Mucosa of descending colon (tissue), 3 donors: ENCODE results near the gene FAM89A. TPM values are rescaled to one million over a fixed set of nuclear protein-coding genes. Genes with fewer than 3 reads are reported as not detected.

ENCODE experiments used
- ATAC-seq: fragments of 200-7000 bp; cut with Tn5 transposase; one replicate; pipeline ENCODE4 v1.9.1; 2020; ENCODE audit warnings: mild to moderate bottlenecking, moderate library complexity
- DNase-seq, 3 donors: peaks; one replicate each; pipeline ENCODE4 v3.0.0-alpha.2; 2020
- H3K36me3 ChIP-seq: fragments of 200-600 bp; one replicate; pipeline ENCODE4 v1.8.0; 2021; ENCODE audit warnings: low read depth, mild to moderate bottlenecking
- H3K4me1 ChIP-seq: fragments of 200-600 bp; one replicate; pipeline ENCODE4 v1.8.0; 2021; ENCODE audit warnings: low read depth, mild to moderate bottlenecking
- H3K4me3 ChIP-seq: fragments of 200-600 bp; one replicate; pipeline ENCODE4 v1.8.0; 2021; ENCODE audit warnings: mild to moderate bottlenecking
- H3K9me3 ChIP-seq: fragments of 200-600 bp; one replicate; pipeline ENCODE4 v1.8.0; 2021; ENCODE audit warnings: mild to moderate bottlenecking
- intact Hi-C, 2 donors: fragments of 100-400 bp; cut with DNase I in 1 of 2; cut with micrococcal nuclease in 1 of 2; formaldehyde crosslinking; loops; one replicate each; pipeline versions ENCODE4 v1.11.0 to v1.11.1; 2022; cut with DNase I, micrococcal nuclease
- total RNA-seq, 3 donors: library from RNA; stranded (reverse); fragmentation: NEBNext Ultra II Directional in 2 of 3; extraction: Animal tissue kit (Norgen Biotek cat#: 25700) in 2 of 3; gene quantifications; one replicate each; pipeline versions ENCODE4 v1.2.1 to v1.2.4, GENCODE V29; 2021 to 2023
- TF ChIP-seq, protein P1 (sequence below): fragments of 200-600 bp; IDR thresholded peaks from one replicate; pipeline ENCODE4 v1.8.0; 2022; ENCODE audit warnings: antibody characterized with exemption, mild to moderate bottlenecking
- donor health status: DM: no; HTN: no; CAD: no; lungs with moderate emphysema.
- donor health status: DM: no; HTN: no; CAD: no.
- donor health status: DM: no; HTN: yes; CAD: no.

Gene FAM89A
- total RNA-seq, 3 donors from 2014 or later: 2.2 to 4.4 (median 3.0) TPM

DNA sequence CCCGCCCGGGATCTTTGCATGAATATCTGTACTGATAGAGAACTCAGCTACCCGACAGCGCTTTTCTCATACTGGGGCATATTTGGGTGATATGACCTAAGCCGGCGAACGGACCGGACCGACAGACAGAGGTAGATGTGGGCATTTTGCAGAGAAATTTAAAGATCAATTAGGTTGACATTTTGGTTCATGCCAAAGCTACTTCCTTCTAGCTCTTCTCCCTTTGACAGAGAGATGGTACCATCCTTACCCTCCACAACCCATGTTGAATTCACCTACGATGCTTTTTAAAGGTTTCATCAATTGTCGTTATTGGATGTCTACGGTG lies 60.7 kb downstream of the FAM89A start:
- no peak for ATAC-seq
- TF ChIP-seq, protein P1, sequence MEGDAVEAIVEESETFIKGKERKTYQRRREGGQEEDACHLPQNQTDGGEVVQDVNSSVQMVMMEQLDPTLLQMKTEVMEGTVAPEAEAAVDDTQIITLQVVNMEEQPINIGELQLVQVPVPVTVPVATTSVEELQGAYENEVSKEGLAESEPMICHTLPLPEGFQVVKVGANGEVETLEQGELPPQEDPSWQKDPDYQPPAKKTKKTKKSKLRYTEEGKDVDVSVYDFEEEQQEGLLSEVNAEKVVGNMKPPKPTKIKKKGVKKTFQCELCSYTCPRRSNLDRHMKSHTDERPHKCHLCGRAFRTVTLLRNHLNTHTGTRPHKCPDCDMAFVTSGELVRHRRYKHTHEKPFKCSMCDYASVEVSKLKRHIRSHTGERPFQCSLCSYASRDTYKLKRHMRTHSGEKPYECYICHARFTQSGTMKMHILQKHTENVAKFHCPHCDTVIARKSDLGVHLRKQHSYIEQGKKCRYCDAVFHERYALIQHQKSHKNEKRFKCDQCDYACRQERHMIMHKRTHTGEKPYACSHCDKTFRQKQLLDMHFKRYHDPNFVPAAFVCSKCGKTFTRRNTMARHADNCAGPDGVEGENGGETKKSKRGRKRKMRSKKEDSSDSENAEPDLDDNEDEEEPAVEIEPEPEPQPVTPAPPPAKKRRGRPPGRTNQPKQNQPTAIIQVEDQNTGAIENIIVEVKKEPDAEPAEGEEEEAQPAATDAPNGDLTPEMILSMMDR: no peak
- Histone ChIP-seq H3K4me3 (peak overlapping the region; percentile 75), H3K4me1 (peaks cover 18% of the 10 kb centered on the region), H3K36me3 (no peaks in the 10 kb centered on the region), H3K9me3 (no peaks in the 10 kb centered on the region)
- intact Hi-C loops: no loop called here
- DNase-seq: no peak

- Histone ChIP-seq H3K4me1 (peaks cover 17% of the 10 kb centered on the region), H3K36me3 (no peaks in the 10 kb centered on the region), H3K9me3 (no peaks in the 10 kb centered on the region), H3K4me3 (peak within 1 kb of the TSS; percentile 75)
- DNase-seq: peak; percentile 98 to 100 (median 99)
- peak; percentile 98 for ATAC-seq
- TF ChIP-seq, protein P1: peak; percentile 44
- intact Hi-C loops: no loop called here
These were observed 61.3 kb downstream of the FAM89A start, which contains the start of the genes ARV1 and TTC13 for GRCh38 chr1:230978491-230979388. TSS of gene ARV1 (plus strand) at chr1:230979094. CDS start at chr1:230979106, 12 bp downstream. TSS of gene TTC13 (minus strand) at chr1:230978861. CDS start at chr1:230978830, 31 bp downstream.

DNA sequence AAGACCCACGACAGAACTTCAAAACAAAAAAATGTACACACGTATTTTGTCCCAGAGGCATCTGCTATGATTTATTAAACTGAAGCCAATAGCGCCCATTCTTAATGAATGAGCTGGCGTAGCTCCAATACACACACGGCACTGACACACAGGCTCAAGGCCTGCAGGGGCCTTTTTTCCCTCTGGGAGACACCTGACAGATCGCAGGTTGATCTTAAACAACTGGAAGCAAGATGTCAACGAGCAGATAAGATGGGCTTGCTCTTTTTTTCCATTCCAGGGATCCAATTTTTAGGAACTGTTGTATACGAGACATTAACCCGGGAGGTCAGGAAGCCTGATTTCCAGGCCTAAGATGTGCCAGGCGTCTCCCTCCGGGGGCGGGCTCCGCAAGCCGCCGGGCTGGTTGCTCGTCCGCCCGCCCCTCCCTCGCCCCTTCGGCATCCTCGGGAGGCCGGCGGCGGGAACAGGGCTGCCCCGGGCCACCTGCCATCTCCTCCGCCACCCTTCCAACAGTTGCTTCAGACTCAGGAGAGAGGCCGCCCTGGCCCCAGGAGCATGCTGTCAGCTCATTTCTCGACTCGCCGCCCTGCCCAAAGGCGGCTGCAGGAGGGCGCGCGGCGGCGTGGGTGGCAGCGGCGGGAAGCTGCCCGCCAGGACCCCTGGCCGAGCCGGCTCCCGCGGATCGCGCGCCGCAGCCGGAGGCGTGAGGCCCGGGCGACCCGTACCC lies 62.1 kb downstream of the FAM89A start:
- H3K9me3 ChIP-seq: no peaks in the 10 kb centered on the region
- ATAC-seq (peak; percentile 4), DNase-seq (peak; percentile 45 to 68 (median 67))
- TF ChIP-seq, protein P1: no peak
- peak overlapping the region; percentile 75 for H3K4me3 ChIP-seq
- intact Hi-C loops: no loop called here
- no peaks in the 10 kb centered on the region for H3K36me3 ChIP-seq
- peaks cover 14% of the 10 kb centered on the region for H3K4me1 ChIP-seq

DNA sequence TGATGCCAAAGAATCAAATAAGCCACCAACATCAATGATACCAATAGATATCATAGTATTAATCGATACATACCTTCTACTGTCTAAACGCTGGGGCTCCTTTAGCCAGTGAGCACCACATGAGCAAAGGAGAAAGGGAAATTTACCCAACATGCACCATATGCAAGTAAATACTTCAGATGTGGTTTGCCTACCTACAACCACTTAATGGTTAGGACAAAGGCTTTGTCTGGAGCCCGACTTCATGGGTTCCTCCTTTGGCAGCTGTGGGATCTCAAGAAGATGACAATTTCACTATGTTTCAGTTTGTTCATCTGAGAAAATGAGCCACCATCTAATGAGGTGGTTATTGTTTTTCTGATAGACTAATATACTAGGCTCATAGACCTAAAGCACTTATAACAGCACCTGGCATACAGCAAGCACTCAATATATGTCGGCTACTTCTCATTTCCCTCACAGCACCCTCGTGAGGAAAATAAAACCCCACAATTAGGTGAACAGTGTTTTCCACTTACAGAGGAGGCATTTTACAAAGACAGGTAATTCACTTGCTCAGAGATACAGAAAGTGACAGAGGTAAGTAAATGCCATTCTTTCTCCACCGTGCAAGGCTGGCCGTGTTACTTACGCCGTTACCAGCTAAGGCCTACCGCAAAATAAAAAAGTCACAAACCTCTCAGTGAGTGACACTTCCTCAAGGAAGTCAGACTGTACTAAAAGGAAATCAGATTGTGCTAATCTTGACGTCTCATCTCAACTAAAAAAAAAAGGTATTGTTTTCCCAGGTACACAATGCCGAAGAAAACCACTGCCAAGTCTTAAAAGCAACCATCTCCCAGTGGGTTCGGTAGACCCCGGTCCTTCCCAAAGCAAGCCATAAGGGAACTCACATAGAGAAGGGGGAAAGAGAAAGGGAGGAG lies 63.0 kb downstream of the FAM89A start:
- Histone ChIP-seq H3K4me3 (no peak overlapping the region), H3K4me1 (peaks cover 12% of the 10 kb centered on the region), H3K36me3 (no peaks in the 10 kb centered on the region), H3K9me3 (no peaks in the 10 kb centered on the region)
- intact Hi-C loops: no loop called here
- DNase-seq (no peak), ATAC-seq (peak; percentile 17)
- TF ChIP-seq, protein P1: no peak

- ATAC-seq (no peak), DNase-seq (no peak)
- Histone ChIP-seq H3K4me3 (no peak overlapping the region), H3K9me3 (no peaks in the 10 kb centered on the region), H3K36me3 (no peaks in the 10 kb centered on the region), H3K4me1 (peaks cover 12% of the 10 kb centered on the region)
- TF ChIP-seq, protein P1: no peak
- intact Hi-C loops: no loop called here
These were observed 63.7 kb downstream of the FAM89A start for GRCh38 chr1:230976360-230976759.
